GM12873 (cell line): ENCODE results near the gene MAN2B2.

Experiments
- CTCF ChIP-seq: IDR thresholded peaks from 2 replicates; pipeline ENCODE4 v1.5.1; 2012; ENCODE audit warnings: low read depth, mild to moderate bottlenecking, moderate library complexity, low read length, control low read depth; ENCODE audit not compliant: insufficient read depth; ENCODE audit errors: missing control alignments

Gene MAN2B2

GRCh38 chr4:6619466-6620255 is 44.7 kb downstream of the MAN2B2 start:
- TF ChIP-seq CTCF, result no peak

GRCh38 chr4:6620296-6620695 is 45.3 kb downstream of the MAN2B2 start:
- no peak for TF ChIP-seq CTCF

- no peak for TF ChIP-seq CTCF
Measured at GRCh38 chr4:6620891-6621555, 46.0 kb downstream of the MAN2B2 start.

- no peak for TF ChIP-seq CTCF
Measured at GRCh38 chr4:6621556-6621927, 46.6 kb downstream of the MAN2B2 start.

GRCh38 chr4:6622744-6623143 is 47.8 kb downstream of the MAN2B2 start:
- no peak for TF ChIP-seq CTCF

- TF ChIP-seq CTCF, result no peak
Measured at GRCh38 chr4:6625256-6625655, 50.3 kb downstream of the MAN2B2 start.

GRCh38 chr4:6626066-6626465 is 51.1 kb downstream of the MAN2B2 start:
- TF ChIP-seq CTCF, result no peak
